Transverse colon (tissue), 3 donors: ENCODE data around the gene PML.

Source experiments
- CTCF ChIP-seq, 5 experiments: fragments of 200-600 bp in 3 of 5; fragments of 450-650 bp in 2 of 5; sonication (generic) in 3 of 5; IDR thresholded peaks; 1 replicate in 2 of 5; 2 replicates in 3 of 5; pipeline ENCODE4 v1.5.1; 2016 to 2017; ENCODE audit warnings: antibody characterized with exemption in 5 of 5, inconsistent platforms in 3 of 5, mild to moderate bottlenecking in 2 of 5, moderate library complexity in 1 of 5
- EP300 ChIP-seq: sonication (generic); formaldehyde crosslinking; IDR thresholded peaks from one replicate; pipeline ENCODE4 v1.6.1; 2017; ENCODE audit warnings: antibody characterized with exemption, low read depth
- POLR2A ChIP-seq: fragments of 450-650 bp; IDR thresholded peaks from one replicate; pipeline ENCODE4 v1.6.1; 2016; ENCODE audit warnings: antibody characterized with exemption, mild to moderate bottlenecking, moderate library complexity

- TF ChIP-seq CTCF (IDR thresholded peaks at IDR 0.05) (no peak), EP300 (no peak), POLR2A (no peak)
Measured at GRCh38 chr15:74046275-74046674, 51.8 kb downstream of the PML start.
